Motor neuron (in vitro differentiated cells): Measurements from ENCODE around the gene PCSK2. TPM values are rescaled to one million over a fixed set of nuclear protein-coding genes. Genes with fewer than 3 reads are reported as not detected.
"Not testable (repeated sequence)": the region's sequence is repeated elsewhere in the genome, so short reads cannot be mapped to it uniquely, and the experiment has no call there.

Experiments used
- ATAC-seq, 8 experiments: fragments of 200-7000 bp; cut with Tn5 transposase; replicated peaks in 6 of 8; 2 replicates each; pipeline ENCODE4 v1.8.0; 2021; ENCODE audit warnings: mild to moderate bottlenecking in 8 of 8, moderate library complexity in 8 of 8
- H3K27ac ChIP-seq, 2 donors: fragments of 250-450 bp; sonication (Bioruptor Pico); 2 replicates each; pipeline ENCODE4 v1.9.0; 2021; ENCODE audit warnings: antibody characterized with exemption in 2 of 2, mild to moderate bottlenecking in 2 of 2, moderate library complexity in 1 of 2
- H3K4me1 ChIP-seq, 2 donors: fragments of 250-450 bp; sonication (Bioruptor Pico); replicated peaks in 1 of 2; 2 replicates each; pipeline ENCODE4 v1.6.1; 2021; ENCODE audit warnings: antibody characterized with exemption in 2 of 2, mild to moderate bottlenecking in 2 of 2, moderate library complexity in 1 of 2
- H3K4me3 ChIP-seq, 5 donors: fragments of 250-450 bp; sonication (Bioruptor Pico); 2 replicates each; pipeline ENCODE4 v1.9.0; 2021; ENCODE audit warnings: antibody characterized with exemption in 5 of 5, mild to moderate bottlenecking in 5 of 5, moderate library complexity in 4 of 5
- WGBS, 10 experiments: fragments of 450-650 bp; shearing (Covaris generic); methylation state at CpG; one replicate each; pipeline ENCODE4 v1.0.0; 2022; 5-methylcytosine and 5-hydroxymethylcytosine counted together
- in situ Hi-C, 9 experiments: fragments of 400-800 bp; cut with MboI; loops; one replicate each; pipeline ENCODE4 v1.15.0; 2021; ENCODE audit warnings: low sequenced_read_pairs in 9 of 9, low pct_unique_long_range_greater_than_20kb in 2 of 9; ENCODE audit not compliant: unreplicated experiment in 9 of 9
- total RNA-seq, 8 experiments: library from RNA; unstranded; fragments of 300-600 nt; gene quantifications; 2 replicates each; pipeline versions ENCODE4 v1.2.3 to v1.2.4, GENCODE V29; 2022

Gene PCSK2
- total RNA-seq, 8 experiments from 2014 or later = 0.21 to 27.0 (median 7.1) TPM; not detected in 1

- in situ Hi-C loops, H3K4me1 ChIP-seq, H3K4me3 ChIP-seq, ATAC-seq, H3K27ac ChIP-seq: not testable (repeated sequence)
- 33 to 83% (median 72%) methylated on average over 1 of the region's 1 CpG; no CpG with 5 or more reads in 6 of the 10 experiments for WGBS, 10 experiments
Measured at GRCh38 chr20:17219856-17220255, 7.0 kb upstream of the PCSK2 start.

GRCh38 chr20:17223553-17223952, 3.3 kb upstream of the PCSK2 start:
- ATAC-seq = no peak
- 10 to 83% (median 71%) methylated on average over 1 to 3 of the region's 3 CpGs; no CpG with 5 or more reads in 1 of the 10 experiments for WGBS, 10 experiments
- Histone ChIP-seq H3K27ac (no peak overlapping the region), H3K4me3 (no peak overlapping the region), H3K4me1 (peaks cover under 1 to 6% of the 10 kb centered on the region in 2 donors)
- in situ Hi-C loops = no loop called here

- in situ Hi-C loops = no loop called here
- H3K27ac ChIP-seq = peak overlapping the region; percentile 88 to 90
- ATAC-seq = peak in 7 of 8 experiments; percentile 2 to 33 (median 23)
Measured at GRCh38 chr20:17225851-17226409, 910 bp upstream of the PCSK2 start.

GRCh38 chr20:17227219-17227575, 357 bp downstream of the PCSK2 start:
- 0 to 7% (median 1%) methylated on average over 3 to 11 of the region's 17 CpGs; no CpG with 5 or more reads in 2 of the 10 experiments for WGBS, 10 experiments
- in situ Hi-C loops = no loop called here
- Histone ChIP-seq H3K4me1 (peaks cover 6 to 12% of the 10 kb centered on the region in 2 donors), H3K4me3 (peak overlapping the region; percentile 42 to 77 (median 51)), H3K27ac (peak overlapping the region in 1 of 2 donors; percentile 57)
- ATAC-seq = peak in 6 of 8 experiments; percentile 4 to 19 (median 7)

More at GRCh38 chr20:17225851-17226409, 910 bp upstream of the PCSK2 start:
- peaks cover 6 to 12% of the 10 kb centered on the region in 2 donors for H3K4me1 ChIP-seq
- H3K4me3 ChIP-seq = peak overlapping the region; percentile 42 to 77 (median 51)
- 0 to 19% (median 4%) methylated on average over 7 to 18 of the region's 38 CpGs; no CpG with 5 or more reads in 2 of the 10 experiments for WGBS, 10 experiments

- in situ Hi-C loops = no loop called here
- WGBS, 10 experiments = 2 to 40% (median 6%) methylated on average over 1 to 8 of the region's 35 CpGs; no CpG with 5 or more reads in 5 of the 10 experiments
- ATAC-seq = peak in 1 of 8 experiments; percentile 5
- H3K4me3 ChIP-seq = peak overlapping the region; percentile 42 to 77 (median 51)
- H3K4me1 ChIP-seq = peaks cover 6 to 12% of the 10 kb centered on the region in 2 donors
- no peak overlapping the region for H3K27ac ChIP-seq
Measured at GRCh38 chr20:17227669-17228623, 1.1 kb downstream of the PCSK2 start.

- 0 to 40% (median 3%) methylated on average over 1 to 4 of the region's 25 CpGs; no CpG with 5 or more reads in 6 of the 10 experiments for WGBS, 10 experiments
- H3K4me1 ChIP-seq = peaks cover 6 to 12% of the 10 kb centered on the region in 2 donors
- in situ Hi-C loops = no loop called here
- peak overlapping the region; percentile 42 to 77 (median 51) for H3K4me3 ChIP-seq
- no peak overlapping the region for H3K27ac ChIP-seq
- ATAC-seq = no peak
Measured at GRCh38 chr20:17228624-17229061, 1.8 kb downstream of the PCSK2 start.

- in situ Hi-C loops = no loop called here
- 60% methylated on average over 1 of the region's 1 CpG; no CpG with 5 or more reads in 8 of the 10 experiments for WGBS, 10 experiments
- peak overlapping the region in 3 of 5 donors; percentile 50 to 77 (median 51) for H3K4me3 ChIP-seq
Measured at GRCh38 chr20:17229256-17229655, 2.4 kb downstream of the PCSK2 start.

GRCh38 chr20:17233626-17234025, 6.8 kb downstream of the PCSK2 start:
- WGBS, 10 experiments = 0 to 92% (median 79%) methylated on average over 2 to 4 of the region's 4 CpGs; no CpG with 5 or more reads in 1 of the 10 experiments
- Histone ChIP-seq H3K27ac (no peak overlapping the region), H3K4me1 (peaks cover 0 to 10% of the 10 kb centered on the region in 2 donors), H3K4me3 (no peak overlapping the region)
- ATAC-seq = peak in 5 of 8 experiments; percentile 35 to 86 (median 73)
- in situ Hi-C loops = no loop called here

More at GRCh38 chr20:17229256-17229655, 2.4 kb downstream of the PCSK2 start:
- Histone ChIP-seq H3K27ac (no peak overlapping the region), H3K4me1 (peaks cover 6 to 12% of the 10 kb centered on the region in 2 donors)
- ATAC-seq = no peak

GRCh38 chr20:17236766-17237165, 9.9 kb downstream of the PCSK2 start:
- in situ Hi-C loops = no loop called here
- H3K4me3 ChIP-seq = no peak overlapping the region
- H3K4me1 ChIP-seq = no peaks in the 10 kb centered on the region
- ATAC-seq = no peak
- no peak overlapping the region for H3K27ac ChIP-seq

- H3K4me3 ChIP-seq = no peak overlapping the region
- no peaks in the 10 kb centered on the region for H3K4me1 ChIP-seq
- H3K27ac ChIP-seq = no peak overlapping the region
- no peak for ATAC-seq
- 0 to 100% (median 80%) methylated on average over 1 to 3 of the region's 3 CpGs; no CpG with 5 or more reads in 3 of the 10 experiments for WGBS, 10 experiments
- in situ Hi-C loops = no loop called here
Measured at GRCh38 chr20:17248224-17248623, 21.4 kb downstream of the PCSK2 start.

- H3K4me3 ChIP-seq = no peak overlapping the region
- H3K27ac ChIP-seq = no peak overlapping the region
- ATAC-seq = no peak
- H3K4me1 ChIP-seq = no peaks in the 10 kb centered on the region
- WGBS, 10 experiments = 0 to 72% (median 14%) methylated on average over 1 to 3 of the region's 3 CpGs; no CpG with 5 or more reads in 3 of the 10 experiments
- in situ Hi-C loops = no loop called here
Measured at GRCh38 chr20:17262786-17263185, 35.9 kb downstream of the PCSK2 start.

GRCh38 chr20:17273717-17274116, 46.9 kb downstream of the PCSK2 start:
- 0 to 94% (median 83%) methylated on average over 1 to 3 of the region's 3 CpGs for WGBS, 10 experiments
- ATAC-seq = peak in 2 of 8 experiments; percentile 65 to 82

GRCh38 chr20:17276101-17276500, 49.3 kb downstream of the PCSK2 start:
- no peak for ATAC-seq
- H3K4me3 ChIP-seq = no peak overlapping the region
- H3K27ac ChIP-seq = no peak overlapping the region
- in situ Hi-C loops = loop anchor here in 1 of 9 experiments (25.0 kb wide), 1 partner anchor 464 kb away; no protein-coding TSS in a partner anchor
- H3K4me1 ChIP-seq = no peaks in the 10 kb centered on the region

More at GRCh38 chr20:17273717-17274116, 46.9 kb downstream of the PCSK2 start:
- Histone ChIP-seq H3K4me1 (no peaks in the 10 kb centered on the region), H3K27ac (no peak overlapping the region), H3K4me3 (no peak overlapping the region)
- in situ Hi-C loops = no loop called here
